HepG2 (cell line): ENCODE data around the gene TAS1R3. TPM values are rescaled to one million over a fixed set of nuclear protein-coding genes. Genes with fewer than 3 reads are reported as not detected.

ENCODE experiments used
- ATAC-seq: fragments of 200-7000 bp; cut with Tn5 transposase; 3 replicates; pipeline ENCODE4 v1.9.1; 2020; ENCODE audit warnings: mild to moderate bottlenecking, moderate library complexity
- BruUV-seq: library from RNA; stranded (reverse); fragments of 400-500 nt; replicated peaks from 2 replicates; lab custom pipeline; 2021; lab: Mats Ljungman, UMichigan
- CTCF ChIA-PET: fragments of 300-600 bp; formaldehyde crosslinking; extraction: SDS; loops from one replicate; lab custom pipeline; 2021; ENCODE audit warnings: low total read pairs, inconsistent platforms, low intra/inter-chr PET ratio; lab: Yijun Ruan, JAX
- POLR2A ChIA-PET: fragments of 350-600 bp; sonication (Branson Sonifier 250); formaldehyde crosslinking; loops from one replicate; lab custom pipeline; 2020; ENCODE audit warnings: antibody characterized with exemption, inconsistent platforms; lab: Yijun Ruan, JAX
- DNase-seq: peaks from one replicate; pipeline ENCODE4 v3.0.0-alpha.2; 2015; ENCODE audit warnings: low spot score
- FAIRE-seq: peaks from 3 replicates; lab custom pipeline; 2011; peaks lifted over from hg19 to GRCh38; lab: Jason Lieb, UNC
- H2AFZ ChIP-seq: one replicate; pipeline ENCODE4 v1.6.1; 2011; ENCODE audit warnings: low read length, inconsistent platforms
- H3K27ac ChIP-seq: fragments of 300-600 bp; 3 replicates; pipeline ENCODE4 v1.8.0; 2011; ENCODE audit warnings: mixed run types, mild to moderate bottlenecking, mixed read lengths, low read length, inconsistent platforms; ENCODE audit not compliant: insufficient read depth; ENCODE audit errors: extremely low read length
- H3K27me3 ChIP-seq, 2 experiments: fragments of 200-600 bp in 1 of 2; 2 replicates in 1 of 2; 3 replicates in 1 of 2; pipeline versions ENCODE4 v1.6.0 to v1.8.0; 2011; ENCODE audit warnings: low read length in 2 of 2, mild to moderate bottlenecking in 2 of 2, moderate library complexity in 2 of 2, inconsistent platforms in 1 of 2; ENCODE audit not compliant: insufficient read depth in 2 of 2, control insufficient read depth in 1 of 2
- H3K36me3 ChIP-seq, 2 experiments: fragments of 200-600 bp in 1 of 2; replicated peaks in 1 of 2; 2 replicates in 1 of 2; 3 replicates in 1 of 2; pipeline versions ENCODE4 v1.5.1 to v1.8.0; 2011; ENCODE audit warnings: low read length in 2 of 2, inconsistent platforms in 1 of 2; ENCODE audit not compliant: insufficient read depth in 2 of 2, control insufficient read depth in 1 of 2
- H3K4me1 ChIP-seq: 2 replicates; pipeline ENCODE4 v1.5.1; 2012; ENCODE audit warnings: low read length, inconsistent platforms; ENCODE audit not compliant: insufficient read depth
- H3K4me2 ChIP-seq: 2 replicates; pipeline ENCODE4 v1.6.0; 2011; ENCODE audit warnings: low read depth, low read length, inconsistent platforms
- H3K4me3 ChIP-seq, 3 experiments: fragments of 200-600 bp in 1 of 3; sonication (generic), shearing (Covaris generic) in 1 of 3; replicated peaks in 1 of 3; 2 replicates each; pipeline ENCODE4 v1.5.1; 2011 to 2016; ENCODE audit warnings: low read length in 3 of 3, inconsistent platforms in 2 of 3, low read depth in 2 of 3, mild to moderate bottlenecking in 2 of 3, control low read depth in 1 of 3, mixed read lengths in 1 of 3; ENCODE audit not compliant: insufficient read depth in 1 of 3
- H3K79me2 ChIP-seq: one replicate; pipeline ENCODE4 v1.6.1; 2011; ENCODE audit warnings: low read length, inconsistent platforms; ENCODE audit not compliant: insufficient read depth
- H3K9ac ChIP-seq: 2 replicates; pipeline ENCODE4 v1.6.0; 2011; ENCODE audit warnings: mild to moderate bottlenecking, low read depth, low read length, inconsistent platforms; ENCODE audit not compliant: insufficient read depth
- H3K9me3 ChIP-seq: 2 replicates; pipeline ENCODE4 v1.5.1; 2012; ENCODE audit warnings: mild to moderate bottlenecking, low read length
- H4K20me1 ChIP-seq: 2 replicates; pipeline ENCODE4 v1.6.0; 2011; ENCODE audit warnings: inconsistent platforms, mild to moderate bottlenecking, low read length, moderate library complexity; ENCODE audit not compliant: insufficient read depth
- HNRNPK ChIP-seq: fragments of 200-400 bp; formaldehyde crosslinking; IDR thresholded peaks from 2 replicates; pipeline ENCODE4 v1.6.1; 2018; ENCODE audit warnings: low read length, low read depth, moderate library complexity, mild to moderate bottlenecking; ENCODE audit not compliant: poor library complexity, severe bottlenecking
- KDM6A ChIP-seq: IDR thresholded peaks from 2 replicates; pipeline ENCODE4 v1.6.1; 2016; ENCODE audit warnings: low read depth
- PHF21A ChIP-seq: sonication (generic); formaldehyde crosslinking; IDR thresholded peaks from 2 replicates; pipeline ENCODE4 v1.5.0; 2020; ENCODE audit warnings: mild to moderate bottlenecking, missing genetic modification reagents
- RNF2 ChIP-seq: fragments of 450-650 bp; conservative IDR thresholded peaks from 2 replicates; pipeline ENCODE4 v1.6.1; 2016; ENCODE audit warnings: low read depth
- ZNF451 ChIP-seq: sonication (generic); formaldehyde crosslinking; IDR thresholded peaks from 2 replicates; pipeline ENCODE4 v1.5.0; 2020; ENCODE audit warnings: mild to moderate bottlenecking, missing genetic modification reagents
- ZNF468 ChIP-seq: sonication (generic); formaldehyde crosslinking; IDR thresholded peaks from 2 replicates; pipeline ENCODE4 v1.8.0; 2022; ENCODE audit warnings: mild to moderate bottlenecking, moderate library complexity, missing genetic modification reagents
- ZNF549 ChIP-seq: sonication (generic); formaldehyde crosslinking; IDR thresholded peaks from 2 replicates; pipeline ENCODE4 v1.5.0; 2020; ENCODE audit warnings: missing genetic modification reagents
- ZNF660 ChIP-seq: sonication (generic); formaldehyde crosslinking; IDR thresholded peaks from 2 replicates; pipeline ENCODE4 v1.5.1; 2020; ENCODE audit warnings: mild to moderate bottlenecking, low read depth, missing genetic modification reagents, borderline replicate concordance
- ZNF747 ChIP-seq: sonication (generic); formaldehyde crosslinking; IDR thresholded peaks from 2 replicates; pipeline ENCODE4 v1.8.1; 2023; ENCODE audit warnings: missing genetic modification reagents, mild to moderate bottlenecking, borderline replicate concordance
- ZSCAN20 ChIP-seq: sonication (generic); formaldehyde crosslinking; IDR thresholded peaks from 2 replicates; pipeline ENCODE4 v1.4.0; 2020; ENCODE audit warnings: missing genetic modification reagents, mild to moderate bottlenecking, borderline replicate concordance
- WGBS: methylation state at CpG from one replicate; pipeline ENCODE4 v1.1.6; 2017; ENCODE audit warnings: low lambda C conversion rate; 5-methylcytosine and 5-hydroxymethylcytosine counted together
- in situ Hi-C: cut with HindIII; loops from 2 replicates; pipeline ENCODE4 v1.10.0; 2017; ENCODE audit warnings: low pct_unique_long_range_greater_than_20kb; ENCODE audit not compliant: extremely low pct_ligation_motif_present
- intact Hi-C: fragments of 100-400 bp; cut with micrococcal nuclease; formaldehyde crosslinking; loops from one replicate; pipeline ENCODE4 v1.10.0; 2022; ENCODE audit not compliant: unreplicated experiment
- polyA plus RNA-seq, 8 experiments: library from polyadenylated mRNA; depleted of rRNA in 3 of 8; stranded (reverse) in 7 of 8; unstranded in 1 of 8; fragments of >200 nt; fragmentation: Illumina TruSeq in 4 of 8; extraction: Trizol in 4 of 8; gene quantifications; 2 replicates each; pipeline versions ENCODE4 v1.2.1 to v1.2.3, GENCODE V29; 2011 to 2016; ENCODE audit warnings: low read depth in 4 of 8, missing spikeins in 1 of 8, mixed read lengths in 1 of 8; ENCODE audit not compliant: insufficient read depth in 1 of 8
- total RNA-seq, 5 experiments: library from RNA; depleted of rRNA; stranded (reverse); fragments of >200 nt; fragmentation: Illumina TruSeq; extraction: Trizol; gene quantifications; 2 replicates each; pipeline ENCODE4 v1.2.3, GENCODE V29; 2016; ENCODE audit warnings: low read depth in 1 of 5

Gene TAS1R3
- total and polyA plus RNA-seq, 2 of the 13 experiments (the other 11 are each of a cell fraction or from before 2014, with no cell fraction given): 0.13 to 0.15 TPM

DNA sequence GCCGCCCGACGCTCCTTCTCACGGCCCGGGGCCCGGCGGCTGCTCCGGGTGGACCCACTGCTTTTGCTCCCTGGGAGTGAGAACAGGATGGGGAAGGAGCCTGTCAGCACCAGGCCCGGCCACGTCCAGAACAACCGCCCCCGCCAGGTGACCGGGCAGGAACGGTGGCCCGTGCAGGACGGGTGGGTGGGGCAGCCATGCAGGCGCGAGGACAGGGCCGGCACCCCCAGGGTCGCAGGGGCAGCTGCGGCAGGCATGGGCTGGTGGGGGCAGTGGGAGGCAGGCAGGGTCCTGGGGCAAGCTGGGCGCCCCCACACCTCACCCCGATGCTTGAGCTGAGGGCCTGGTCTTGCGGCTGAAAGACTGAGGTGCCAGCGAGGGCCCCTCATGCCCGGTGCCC lies 5.4 kb downstream of the TAS1R3 start:
- ChIA-PET CTCF (no interaction called here), POLR2A (interaction anchor here (0.9 to 3.9 kb wide), 3 partner anchors 10 to 19 kb away, joined by 3 to 12 read pairs (median 4); partner anchors contain the start of gene DVL1)
- Histone ChIP-seq H4K20me1 (peaks cover 7% of the 10 kb centered on the region; the same call in 1 of the 2 replicates), H3K4me1 (peaks cover 7% of the 10 kb centered on the region), H3K9me3 (no peaks in the 10 kb centered on the region), H3K4me3 (no peak overlapping the region), H3K4me2 (no peak overlapping the region), H3K27ac (no peak overlapping the region), H3K36me3 (peaks cover 12 to 22% of the 10 kb centered on the region in 2 experiments), H3K9ac (no peak overlapping the region), H3K27me3 (0 out of 5 replicates have a peak, but pooled peaks cover 0 to 2% of the 10 kb centered on the region in 2 experiments), H2AFZ (no peak overlapping the region), H3K79me2 (no peaks in the 10 kb centered on the region)
- WGBS: 97% methylated on average over 20 of the region's 26 CpGs
- BruUV-seq: no TSS peak
- no peak for ATAC-seq
- in situ Hi-C loops (no loop called here), intact Hi-C loops (no loop called here)
- FAIRE-seq: no peak
- DNase-seq: no peak
- TF ChIP-seq ZNF660 (CRISPR knock-in tag) (no peak), HNRNPK (no peak), ZNF747 (CRISPR knock-in tag) (no peak), RNF2 (no peak), ZNF549 (CRISPR knock-in tag) (no peak), KDM6A (CRISPR knock-in tag) (no peak), ZNF468 (no peak), ZSCAN20 (CRISPR knock-in tag) (no peak), PHF21A (no peak), ZNF451 (CRISPR knock-in tag) (no peak)
